Measurements from ENCODE around the gene SECISBP2L.

DNA sequence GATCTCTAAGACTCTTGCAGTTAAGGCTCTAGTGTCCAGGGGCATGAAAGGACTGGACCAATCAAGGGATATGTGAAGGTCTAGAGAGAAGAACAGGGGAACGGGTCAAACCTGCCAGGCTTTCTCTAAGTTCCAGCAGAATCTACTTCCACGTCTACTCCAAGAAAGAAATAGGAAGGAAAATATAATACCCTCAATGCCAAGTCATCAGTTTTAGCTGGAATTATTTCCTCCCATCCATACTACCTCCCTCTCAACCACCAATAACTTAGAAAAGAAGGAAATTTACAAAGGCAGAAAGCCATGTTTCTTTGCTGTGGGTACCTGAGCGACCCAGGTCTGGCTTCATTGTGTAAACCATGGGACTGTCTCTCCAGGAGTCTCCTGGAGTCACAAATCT, 90.3 kb downstream of the SECISBP2L start:
- TF ChIP-seq EZH2 (IDR thresholded peaks at IDR 0.05): no peak
- TF ChIP-seq, protein P1, sequence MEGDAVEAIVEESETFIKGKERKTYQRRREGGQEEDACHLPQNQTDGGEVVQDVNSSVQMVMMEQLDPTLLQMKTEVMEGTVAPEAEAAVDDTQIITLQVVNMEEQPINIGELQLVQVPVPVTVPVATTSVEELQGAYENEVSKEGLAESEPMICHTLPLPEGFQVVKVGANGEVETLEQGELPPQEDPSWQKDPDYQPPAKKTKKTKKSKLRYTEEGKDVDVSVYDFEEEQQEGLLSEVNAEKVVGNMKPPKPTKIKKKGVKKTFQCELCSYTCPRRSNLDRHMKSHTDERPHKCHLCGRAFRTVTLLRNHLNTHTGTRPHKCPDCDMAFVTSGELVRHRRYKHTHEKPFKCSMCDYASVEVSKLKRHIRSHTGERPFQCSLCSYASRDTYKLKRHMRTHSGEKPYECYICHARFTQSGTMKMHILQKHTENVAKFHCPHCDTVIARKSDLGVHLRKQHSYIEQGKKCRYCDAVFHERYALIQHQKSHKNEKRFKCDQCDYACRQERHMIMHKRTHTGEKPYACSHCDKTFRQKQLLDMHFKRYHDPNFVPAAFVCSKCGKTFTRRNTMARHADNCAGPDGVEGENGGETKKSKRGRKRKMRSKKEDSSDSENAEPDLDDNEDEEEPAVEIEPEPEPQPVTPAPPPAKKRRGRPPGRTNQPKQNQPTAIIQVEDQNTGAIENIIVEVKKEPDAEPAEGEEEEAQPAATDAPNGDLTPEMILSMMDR (IDR thresholded peaks at IDR 0.05): no peak

Data from neural progenitor cell (in vitro differentiated cells).